Osteoblast (primary cell): ENCODE data around the gene PHF11. TPM values are rescaled to one million over a fixed set of nuclear protein-coding genes. Genes with fewer than 3 reads are reported as not detected.
A peak's percentile ranks its signal among the peaks of the same experiment; 100 is the strongest.

ENCODE experiments used
- DNase-seq: peaks from one replicate; pipeline ENCODE4 v3.0.0; 2011; ENCODE audit warnings: low spot score, mixed read lengths; ENCODE audit not compliant: insufficient read length; ENCODE audit errors: missing footprints
- H2AFZ ChIP-seq: 2 replicates; pipeline ENCODE4 v1.6.0; 2011; ENCODE audit warnings: mild to moderate bottlenecking, low read length
- H3K27ac ChIP-seq: 2 replicates; pipeline ENCODE4 v1.5.1; 2011; ENCODE audit warnings: mild to moderate bottlenecking, low read depth, low read length, moderate library complexity
- H3K27me3 ChIP-seq: 2 replicates; pipeline ENCODE4 v1.6.0; 2012; ENCODE audit warnings: mild to moderate bottlenecking, control low read depth, inconsistent platforms, low read length, moderate library complexity; ENCODE audit not compliant: insufficient read depth
- H3K36me3 ChIP-seq: 2 replicates; pipeline ENCODE4 v1.5.1; 2011; ENCODE audit warnings: mild to moderate bottlenecking, low read length, control low read depth, moderate library complexity; ENCODE audit not compliant: insufficient read depth
- H3K4me1 ChIP-seq: 2 replicates; pipeline ENCODE4 v1.5.1; 2011; ENCODE audit warnings: mild to moderate bottlenecking, low read length, control low read depth, moderate library complexity; ENCODE audit not compliant: insufficient read depth
- H3K4me2 ChIP-seq: 2 replicates; pipeline ENCODE4 v1.6.0; 2011; ENCODE audit warnings: mild to moderate bottlenecking, low read length; ENCODE audit not compliant: insufficient read depth
- H3K4me3 ChIP-seq: fragments of 200-600 bp; sonication (generic); 3 replicates; pipeline ENCODE4 v1.5.1; 2012; ENCODE audit warnings: mild to moderate bottlenecking, low read length, inconsistent platforms; ENCODE audit not compliant: insufficient read depth
- H3K79me2 ChIP-seq: 2 replicates; pipeline ENCODE4 v1.6.0; 2012; ENCODE audit warnings: mild to moderate bottlenecking, low read length, control low read depth, inconsistent platforms; ENCODE audit not compliant: insufficient read depth
- H3K9me3 ChIP-seq: 2 replicates; pipeline ENCODE4 v1.5.1; 2011; ENCODE audit warnings: low read depth, low read length, control low read depth
- H4K20me1 ChIP-seq: 2 replicates; pipeline ENCODE4 v1.6.0; 2012; ENCODE audit warnings: mild to moderate bottlenecking, low read length, control low read depth; ENCODE audit not compliant: insufficient read depth
- CTCF ChIP-seq: IDR thresholded peaks from 2 replicates; pipeline ENCODE4 v1.5.1; 2011; ENCODE audit warnings: mild to moderate bottlenecking, low read depth, low read length, moderate library complexity; ENCODE audit errors: extremely low read depth
- total RNA-seq: library from RNA; depleted of rRNA; stranded (reverse); fragments of >200 nt; gene quantifications from 2 replicates; pipeline ENCODE4 v1.2.3, GENCODE V29; 2012

PHF11 gene
- total RNA-seq, 1 donor, result 29.7 TPM

GRCh38 chr13:49452725-49453457 lies 42.9 kb upstream of the PHF11 start:
- Histone ChIP-seq H3K79me2 (peaks cover 17% of the 10 kb centered on the region), H2AFZ (no peak overlapping the region), H3K4me2 (no peak overlapping the region), H3K4me1 (peaks cover 6% of the 10 kb centered on the region), H4K20me1 (no peaks in the 10 kb centered on the region), H3K4me3 (no peak overlapping the region), H3K36me3 (no peaks in the 10 kb centered on the region), H3K27me3 (no peaks in the 10 kb centered on the region), H3K9me3 (no peaks in the 10 kb centered on the region), H3K27ac (no peak overlapping the region)
- no peak for TF ChIP-seq CTCF
- no peak for DNase-seq

- no peak for DNase-seq
- Histone ChIP-seq H3K4me2 (no peak overlapping the region), H2AFZ (no peak overlapping the region), H3K9me3 (no peaks in the 10 kb centered on the region), H3K27ac (no peak overlapping the region), H4K20me1 (no peaks in the 10 kb centered on the region), H3K4me1 (peaks cover 6% of the 10 kb centered on the region), H3K36me3 (no peaks in the 10 kb centered on the region), H3K27me3 (no peaks in the 10 kb centered on the region), H3K4me3 (no peak overlapping the region), H3K79me2 (peaks cover 11% of the 10 kb centered on the region)
- no peak for TF ChIP-seq CTCF
These were observed 42.3 kb upstream of the PHF11 start for GRCh38 chr13:49453465-49453864.

- H3K4me1 ChIP-seq, result peaks cover 6% of the 10 kb centered on the region
- no peaks in the 10 kb centered on the region for H3K9me3 ChIP-seq
- no peak for TF ChIP-seq CTCF
- no peaks in the 10 kb centered on the region for H3K36me3 ChIP-seq
- DNase-seq, result no peak
- no peak overlapping the region for H2AFZ ChIP-seq
- H3K4me2 ChIP-seq, result peak overlapping the region; percentile 14
- no peak overlapping the region for H3K27ac ChIP-seq
- no peaks in the 10 kb centered on the region for H3K27me3 ChIP-seq
- peaks cover 7% of the 10 kb centered on the region for H3K79me2 ChIP-seq
- no peak overlapping the region for H3K4me3 ChIP-seq
- H4K20me1 ChIP-seq, result no peaks in the 10 kb centered on the region
These were observed 41.3 kb upstream of the PHF11 start for GRCh38 chr13:49454388-49455006.

GRCh38 chr13:49455007-49455398 lies 40.8 kb upstream of the PHF11 start:
- no peaks in the 10 kb centered on the region for H4K20me1 ChIP-seq
- H3K36me3 ChIP-seq, result no peaks in the 10 kb centered on the region
- TF ChIP-seq CTCF, result no peak
- no peaks in the 10 kb centered on the region for H3K9me3 ChIP-seq
- no peak overlapping the region for H2AFZ ChIP-seq
- peaks cover 6% of the 10 kb centered on the region for H3K4me1 ChIP-seq
- no peaks in the 10 kb centered on the region for H3K27me3 ChIP-seq
- H3K79me2 ChIP-seq, result peaks cover 3% of the 10 kb centered on the region
- H3K27ac ChIP-seq, result no peak overlapping the region
- DNase-seq, result no peak
- H3K4me3 ChIP-seq, result no peak overlapping the region
- H3K4me2 ChIP-seq, result no peak overlapping the region
